Ishikawa (cell line): Measurements from ENCODE around the gene ABCF2.

Experiments used
- RAD21 ChIP-seq: IDR thresholded peaks from 2 replicates; pipeline ENCODE4 v1.6.1; 2012; ENCODE audit warnings: low read depth
- REST ChIP-seq: IDR thresholded peaks from 2 replicates; pipeline ENCODE4 v1.6.1; 2012; ENCODE audit warnings: low read depth, mild to moderate bottlenecking
- YY1 ChIP-seq: IDR thresholded peaks from 2 replicates; pipeline ENCODE4 v1.6.1; 2012; ENCODE audit warnings: low read depth

- TF ChIP-seq RAD21: no peak
- no peak for TF ChIP-seq YY1
- no peak for TF ChIP-seq REST
Observed at GRCh38 chr7:151250181-151251132, 23.5 kb upstream of the ABCF2 start.
